HG03025 (cell line): ENCODE results near the gene RPL9.
"Not testable (repeated sequence)": the region's sequence is repeated elsewhere in the genome, so short reads cannot be mapped to it uniquely, and the experiment has no call there.

ENCODE experiments used
- ATAC-seq: cut with Tn5 transposase; IDR thresholded peaks from one replicate; pipeline ENCODE4 v1.9.1; 2021; ENCODE audit warnings: mild to moderate bottlenecking, moderate library complexity; ENCODE audit not compliant: unreplicated experiment, low FRiP score

RPL9 gene

GRCh38 chr4:39467464-39467863 is 8.7 kb upstream of the RPL9 start:
- no peak for ATAC-seq

- no peak for ATAC-seq
Observed at GRCh38 chr4:39466747-39467146, 8.0 kb upstream of the RPL9 start.

GRCh38 chr4:39464886-39465501 is 6.3 kb upstream of the RPL9 start:
- ATAC-seq, result no peak

- not testable (repeated sequence) for ATAC-seq
Observed at GRCh38 chr4:39458161-39458504, 589 bp downstream of the RPL9 start.

GRCh38 chr4:39456946-39457763 is 1.6 kb downstream of the RPL9 start:
- ATAC-seq, result no peak

- ATAC-seq, result no peak
Observed at GRCh38 chr4:39455486-39455885, 3.2 kb downstream of the RPL9 start.

GRCh38 chr4:39453738-39454137 is 5.0 kb downstream of the RPL9 start:
- ATAC-seq, result no peak

GRCh38 chr4:39452860-39453587 is 5.7 kb downstream of the RPL9 start:
- ATAC-seq, result no peak

- no peak for ATAC-seq
Observed at GRCh38 chr4:39452153-39452859, 6.4 kb downstream of the RPL9 start.

- ATAC-seq, result no peak
Observed at GRCh38 chr4:39451423-39452023, 7.2 kb downstream of the RPL9 start.

GRCh38 chr4:39450618-39451017 is 8.1 kb downstream of the RPL9 start:
- no peak for ATAC-seq

- ATAC-seq, result peak; percentile 65
Observed at GRCh38 chr4:39446842-39447573, 11.7 kb downstream of the RPL9 start.

GRCh38 chr4:39446483-39446841 is 12.3 kb downstream of the RPL9 start:
- ATAC-seq, result no peak

GRCh38 chr4:39442998-39443397 is 15.7 kb downstream of the RPL9 start:
- no peak for ATAC-seq

- ATAC-seq, result no peak
Observed at GRCh38 chr4:39441593-39441992, 17.1 kb downstream of the RPL9 start.

- ATAC-seq, result no peak
Observed at GRCh38 chr4:39435659-39436563, 22.8 kb downstream of the RPL9 start.

GRCh38 chr4:39433878-39434492 is 24.7 kb downstream of the RPL9 start:
- ATAC-seq, result no peak

GRCh38 chr4:39429476-39430334 is 29.0 kb downstream of the RPL9 start:
- ATAC-seq, result no peak
